PC-9 (cell line): ENCODE results near the gene CCR5. TPM values are rescaled to one million over a fixed set of nuclear protein-coding genes. Genes with fewer than 3 reads are reported as not detected.

Experiments used
- BruUV-seq: library from RNA; stranded (reverse); fragments of 400-500 nt; replicated peaks from 2 replicates; lab custom pipeline; 2021; lab: Mats Ljungman, UMichigan
- CTCF ChIA-PET: fragments of 300-600 bp; sonication (Branson Sonifier 250); formaldehyde crosslinking; loops from one replicate; lab custom pipeline; 2022; ENCODE audit warnings: antibody characterized with exemption; lab: Charles Lee
- POLR2A ChIA-PET: fragments of 300-600 bp; sonication (Branson Sonifier 250); formaldehyde crosslinking; loops from one replicate; lab custom pipeline; 2022; ENCODE audit warnings: antibody characterized with exemption; ENCODE audit not compliant: unreplicated experiment; lab: Charles Lee
- DNase-seq, 2 experiments: peaks; one replicate each; pipeline versions ENCODE4 v3.0.0 to v3.0.0-alpha.2; 2015 to 2022; ENCODE audit warnings: mixed read lengths in 1 of 2
- H2AFZ ChIP-seq: fragments of 200-600 bp; sonication (generic); 2 replicates; pipeline ENCODE4 v1.8.1; 2017; ENCODE audit warnings: antibody characterized with exemption
- H3F3A ChIP-seq: fragments of 200-600 bp; sonication (generic); 2 replicates; pipeline ENCODE4 v1.8.1; 2017; ENCODE audit warnings: antibody characterized with exemption, mild to moderate bottlenecking, low read depth; ENCODE audit not compliant: insufficient read depth
- H3K27ac ChIP-seq: fragments of 200-600 bp; sonication (generic); 2 replicates; pipeline ENCODE4 v1.6.1; 2016; ENCODE audit warnings: mixed run types
- H3K27me3 ChIP-seq: fragments of 200-600 bp; sonication (generic); 2 replicates; pipeline ENCODE4 v1.6.1; 2016; ENCODE audit warnings: low read depth, mixed run types; ENCODE audit not compliant: insufficient read depth
- H3K36me3 ChIP-seq: fragments of 200-600 bp; sonication (generic); 2 replicates; pipeline ENCODE4 v1.6.1; 2016; ENCODE audit warnings: low read depth, mixed run types
- H3K4me1 ChIP-seq: fragments of 200-600 bp; sonication (generic); replicated peaks from 2 replicates; pipeline ENCODE4 v1.6.1; 2016; ENCODE audit warnings: mixed run types; ENCODE audit not compliant: insufficient read depth
- H3K4me2 ChIP-seq: fragments of 200-600 bp; sonication (generic); 2 replicates; pipeline ENCODE4 v1.6.1; 2017; ENCODE audit warnings: mixed run types
- H3K4me3 ChIP-seq: fragments of 200-600 bp; sonication (generic); 2 replicates; pipeline ENCODE4 v1.6.1; 2016; ENCODE audit warnings: mixed run types
- H3K79me2 ChIP-seq: fragments of 200-600 bp; sonication (generic); 2 replicates; pipeline ENCODE4 v1.6.1; 2017; ENCODE audit warnings: low read depth, mixed run types
- H3K9me2 ChIP-seq: fragments of 200-600 bp; sonication (generic); 2 replicates; pipeline ENCODE4 v1.8.1; 2017; ENCODE audit warnings: mild to moderate bottlenecking; ENCODE audit not compliant: insufficient read depth
- H3K9me3 ChIP-seq: fragments of 200-600 bp; sonication (generic); 2 replicates; pipeline ENCODE4 v1.8.1; 2016; ENCODE audit warnings: low read depth; ENCODE audit not compliant: insufficient read depth
- H4K20me1 ChIP-seq: fragments of 200-600 bp; sonication (generic); 2 replicates; pipeline ENCODE4 v1.8.1; 2017; ENCODE audit not compliant: insufficient read depth
- EZH2 ChIP-seq: fragments of 200-600 bp; sonication (generic); IDR thresholded peaks from 2 replicates; pipeline ENCODE4 v1.8.0; 2017; ENCODE audit warnings: antibody characterized with exemption, low read depth
- intact Hi-C: fragments of 100-400 bp; cut with micrococcal nuclease; formaldehyde crosslinking; loops from one replicate; pipeline ENCODE4 v1.10.0; 2022; ENCODE audit not compliant: unreplicated experiment
- total RNA-seq: library from RNA; stranded (reverse); gene quantifications from 2 replicates; pipeline ENCODE4 v1.2.3, GENCODE V29; 2021
- TF ChIP-seq, protein P1 (sequence below): fragments of 200-600 bp; sonication (generic); conservative IDR thresholded peaks from 2 replicates; pipeline ENCODE4 v1.6.1; 2017; ENCODE audit warnings: mixed run types, antibody characterized with exemption, mild to moderate bottlenecking, moderate library complexity

The CCR5 gene
- total RNA-seq, 1 experiment from 2014 or later, result not detected

DNA sequence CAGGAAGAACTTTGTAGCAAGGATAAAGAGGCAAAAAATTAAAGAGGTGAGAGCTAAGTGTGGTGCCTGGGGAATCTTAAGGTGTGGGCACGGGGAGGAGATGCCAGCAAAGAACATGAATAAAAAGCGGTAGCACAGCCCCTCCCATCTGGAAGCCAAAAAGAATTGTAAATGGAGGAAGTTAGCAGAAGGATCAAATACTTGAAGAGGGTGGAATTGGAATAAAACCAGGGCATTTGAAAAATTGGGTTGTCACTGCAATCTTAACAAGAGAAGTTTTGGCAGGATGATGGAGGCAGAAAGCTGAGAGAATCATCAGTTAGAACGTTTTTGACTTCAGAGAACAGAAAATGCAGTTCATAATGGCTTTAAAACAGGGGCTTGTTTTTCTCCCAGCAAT is 14.5 kb upstream of the CCR5 start:
- Histone ChIP-seq H4K20me1 (no peaks in the 10 kb centered on the region), H3K4me3 (no peak overlapping the region), H3K9me3 (no peaks in the 10 kb centered on the region), H3F3A (peaks cover 7% of the 10 kb centered on the region; the same call in 1 of the 2 replicates), H3K79me2 (no peaks in the 10 kb centered on the region), H3K9me2 (no peaks in the 10 kb centered on the region), H2AFZ (no peak overlapping the region), H3K4me1 (peaks cover 21% of the 10 kb centered on the region), H3K27me3 (no peaks in the 10 kb centered on the region), H3K27ac (no peak overlapping the region), H3K4me2 (no peak overlapping the region), H3K36me3 (no peaks in the 10 kb centered on the region)
- TF ChIP-seq, protein P1, sequence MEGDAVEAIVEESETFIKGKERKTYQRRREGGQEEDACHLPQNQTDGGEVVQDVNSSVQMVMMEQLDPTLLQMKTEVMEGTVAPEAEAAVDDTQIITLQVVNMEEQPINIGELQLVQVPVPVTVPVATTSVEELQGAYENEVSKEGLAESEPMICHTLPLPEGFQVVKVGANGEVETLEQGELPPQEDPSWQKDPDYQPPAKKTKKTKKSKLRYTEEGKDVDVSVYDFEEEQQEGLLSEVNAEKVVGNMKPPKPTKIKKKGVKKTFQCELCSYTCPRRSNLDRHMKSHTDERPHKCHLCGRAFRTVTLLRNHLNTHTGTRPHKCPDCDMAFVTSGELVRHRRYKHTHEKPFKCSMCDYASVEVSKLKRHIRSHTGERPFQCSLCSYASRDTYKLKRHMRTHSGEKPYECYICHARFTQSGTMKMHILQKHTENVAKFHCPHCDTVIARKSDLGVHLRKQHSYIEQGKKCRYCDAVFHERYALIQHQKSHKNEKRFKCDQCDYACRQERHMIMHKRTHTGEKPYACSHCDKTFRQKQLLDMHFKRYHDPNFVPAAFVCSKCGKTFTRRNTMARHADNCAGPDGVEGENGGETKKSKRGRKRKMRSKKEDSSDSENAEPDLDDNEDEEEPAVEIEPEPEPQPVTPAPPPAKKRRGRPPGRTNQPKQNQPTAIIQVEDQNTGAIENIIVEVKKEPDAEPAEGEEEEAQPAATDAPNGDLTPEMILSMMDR, result no peak
- TF ChIP-seq EZH2, result no peak
- ChIA-PET POLR2A (no interaction called here), CTCF (no interaction called here)
- DNase-seq, result no peak
- intact Hi-C loops, result no loop called here
- no TSS peak for BruUV-seq

DNA sequence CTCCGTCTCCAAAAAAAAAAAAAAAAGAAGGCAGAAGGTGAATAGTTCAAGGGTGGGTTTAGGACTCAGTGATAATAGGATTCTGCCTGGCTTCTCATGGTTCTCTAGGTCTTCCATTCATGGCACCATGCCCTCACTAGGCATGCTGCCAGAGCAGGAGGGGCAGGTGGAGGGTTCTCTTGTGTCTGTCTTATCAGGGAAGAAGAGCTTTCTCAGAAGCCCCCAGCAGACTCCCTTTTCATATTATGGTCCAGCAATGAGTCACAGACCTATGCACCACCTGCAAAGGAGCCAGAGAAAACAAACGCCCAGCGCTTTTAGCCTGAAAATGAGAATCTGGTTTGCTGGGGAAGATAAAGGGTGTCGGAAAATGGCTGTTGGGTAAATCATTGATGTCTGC is 13.8 kb upstream of the CCR5 start:
- Histone ChIP-seq H3K9me3 (no peaks in the 10 kb centered on the region), H3K4me3 (no peak overlapping the region), H3K36me3 (no peaks in the 10 kb centered on the region), H3K9me2 (no peaks in the 10 kb centered on the region), H4K20me1 (no peaks in the 10 kb centered on the region), H3F3A (peaks cover 11% of the 10 kb centered on the region; the same call in 1 of the 2 replicates), H3K4me1 (peaks cover 15% of the 10 kb centered on the region), H3K4me2 (no peak overlapping the region), H3K79me2 (no peaks in the 10 kb centered on the region), H3K27me3 (no peaks in the 10 kb centered on the region), H2AFZ (no peak overlapping the region), H3K27ac (no peak overlapping the region)
- TF ChIP-seq EZH2, result no peak
- TF ChIP-seq, protein P1, result no peak
- ChIA-PET POLR2A (no interaction called here), CTCF (no interaction called here)
- intact Hi-C loops, result no loop called here
- no TSS peak for BruUV-seq
- no peak for DNase-seq

DNA sequence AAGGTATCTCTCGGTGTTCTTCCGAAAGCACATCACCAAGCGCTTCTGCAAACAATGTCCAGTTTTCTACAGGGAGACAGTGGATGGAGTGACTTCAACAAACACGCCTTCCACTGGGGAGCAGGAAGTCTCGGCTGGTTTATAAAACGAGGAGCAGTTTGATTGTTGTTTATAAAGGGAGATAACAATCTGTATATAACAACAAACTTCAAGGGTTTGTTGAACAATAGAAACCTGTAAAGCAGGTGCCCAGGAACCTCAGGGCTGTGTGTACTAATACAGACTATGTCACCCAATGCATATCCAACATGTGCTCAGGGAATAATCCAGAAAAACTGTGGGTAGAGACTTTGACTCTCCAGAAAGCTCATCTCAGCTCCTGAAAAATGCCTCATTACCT is 12.3 kb upstream of the CCR5 start:
- no peak overlapping the region for H3K4me2 ChIP-seq
- H3K27ac ChIP-seq, result no peak overlapping the region
- no peaks in the 10 kb centered on the region for H3K9me2 ChIP-seq
- H4K20me1 ChIP-seq, result no peaks in the 10 kb centered on the region
- H3K79me2 ChIP-seq, result no peaks in the 10 kb centered on the region
- no peaks in the 10 kb centered on the region for H3K27me3 ChIP-seq
- H3K4me1 ChIP-seq, result peaks cover 14% of the 10 kb centered on the region
- TF ChIP-seq, protein P1, result no peak
- TF ChIP-seq EZH2, result no peak
- BruUV-seq, result no TSS peak
- no peak overlapping the region for H2AFZ ChIP-seq
- POLR2A ChIA-PET, result no interaction called here
- H3K4me3 ChIP-seq, result no peak overlapping the region
- no peak for DNase-seq
- H3K36me3 ChIP-seq, result no peaks in the 10 kb centered on the region
- H3F3A ChIP-seq, result peaks cover 13% of the 10 kb centered on the region; the same call in 1 of the 2 replicates
- no peaks in the 10 kb centered on the region for H3K9me3 ChIP-seq
- intact Hi-C loops, result no loop called here
- CTCF ChIA-PET, result no interaction called here
